Endodermal cell (in vitro differentiated cells): ENCODE data around the gene NPHP4. TPM values are rescaled to one million over a fixed set of nuclear protein-coding genes. Genes with fewer than 3 reads are reported as not detected.

Experiments
- DNase-seq: peaks from one replicate; pipeline ENCODE4 v3.0.0-alpha.2; 2017
- H3K27ac ChIP-seq: 2 replicates; pipeline ENCODE4 v1.5.1; 2013; ENCODE audit warnings: mild to moderate bottlenecking, low read depth, low read length, moderate library complexity
- H3K27me3 ChIP-seq: 2 replicates; pipeline ENCODE4 v1.6.1; 2013; ENCODE audit warnings: mild to moderate bottlenecking, low read length, moderate library complexity; ENCODE audit not compliant: insufficient read depth, control insufficient read depth, poor library complexity, severe bottlenecking
- H3K36me3 ChIP-seq: 2 replicates; pipeline ENCODE4 v1.7.0; 2013; ENCODE audit warnings: mild to moderate bottlenecking, low read length, moderate library complexity; ENCODE audit not compliant: control insufficient read depth, insufficient read depth
- H3K4me1 ChIP-seq: one replicate; pipeline ENCODE4 v1.7.0; 2013; ENCODE audit warnings: low read length; ENCODE audit not compliant: control insufficient read depth, insufficient read depth
- H3K4me3 ChIP-seq: 2 replicates; pipeline ENCODE4 v1.5.1; 2013; ENCODE audit warnings: mild to moderate bottlenecking, low read length, moderate library complexity
- H3K9ac ChIP-seq: 2 replicates; pipeline ENCODE4 v1.6.1; 2013; ENCODE audit warnings: mild to moderate bottlenecking, low read length, moderate library complexity; ENCODE audit not compliant: poor library complexity, severe bottlenecking; ENCODE audit errors: extremely low read depth
- H3K9me3 ChIP-seq: 2 replicates; pipeline ENCODE4 v1.6.1; 2013; ENCODE audit warnings: mild to moderate bottlenecking, low read length, moderate library complexity; ENCODE audit not compliant: control insufficient read depth
- H3K27ac Mint-ChIP-seq: 2 replicates; pipeline ENCODE4 v1.8.0; 2020; ENCODE audit warnings: mixed read lengths
- H3K27me3 Mint-ChIP-seq: 2 replicates; pipeline ENCODE4 v1.8.0; 2021; ENCODE audit warnings: mild to moderate bottlenecking, mixed read lengths; ENCODE audit not compliant: insufficient read depth
- H3K36me3 Mint-ChIP-seq: 2 replicates; pipeline ENCODE4 v1.8.0; 2020; ENCODE audit warnings: low read depth, mixed read lengths
- H3K4me1 Mint-ChIP-seq: 2 replicates; pipeline ENCODE4 v1.8.0; 2020; ENCODE audit warnings: mixed read lengths
- H3K4me3 Mint-ChIP-seq: 2 replicates; pipeline ENCODE4 v1.8.0; 2020; ENCODE audit warnings: mild to moderate bottlenecking, moderate library complexity, mixed read lengths
- H3K9me3 Mint-ChIP-seq: 2 replicates; pipeline ENCODE4 v1.8.0; 2020; ENCODE audit warnings: mild to moderate bottlenecking, mixed read lengths
- CTCF ChIP-seq: fragments of 200-600 bp; sonication (generic); conservative IDR thresholded peaks from 2 replicates; pipeline ENCODE4 v1.5.0; 2021; ENCODE audit warnings: antibody characterized with exemption, mild to moderate bottlenecking
- WGBS, 2 experiments: methylation state at CpG; one replicate each; pipeline versions ENCODE4 v1.1.5 to v1.1.7; 2013; ENCODE audit warnings: missing lambda C conversion rate in 2 of 2, mixed read lengths in 1 of 2; ENCODE audit not compliant: insufficient coverage in 1 of 2, insufficient read length in 1 of 2; 5-methylcytosine and 5-hydroxymethylcytosine counted together
- total RNA-seq, 2 donors: library from RNA; stranded (reverse); fragmentation: NEBNext Ultra II Directional in 1 of 2; extraction: Animal tissue kit (Norgen Biotek cat#: 25700) in 1 of 2; gene quantifications; 2 replicates in 1 of 2; 3 replicates in 1 of 2; pipeline ENCODE4 v1.2.1, GENCODE V29; 2021

NPHP4 gene
- total RNA-seq, 2 donors from 2014 or later, result 19.1 to 25.4 TPM

GRCh38 chr1:5892329-5892728, 99.9 kb downstream of the NPHP4 start:
- TF ChIP-seq CTCF, result no peak
- 83 to 100% methylated on average over 2 to 8 of the region's 8 CpGs for WGBS, 2 experiments
- Histone ChIP-seq H3K4me3 (no peak overlapping the region), H3K4me1 (peaks cover 6% of the 10 kb centered on the region), H3K9ac (no peak overlapping the region), H3K27me3 (no peaks in the 10 kb centered on the region), H3K36me3 (peaks cover 4% of the 10 kb centered on the region), H3K9me3 (peaks cover 10% of the 10 kb centered on the region), H3K27ac (no peak overlapping the region)
- H3K4me3 Mint-ChIP-seq, result no peak overlapping the region
- H3K36me3 Mint-ChIP-seq, result peaks cover 29% of the 10 kb centered on the region
- peaks cover 16% of the 10 kb centered on the region for H3K4me1 Mint-ChIP-seq
- no peaks in the 10 kb centered on the region for H3K27me3 Mint-ChIP-seq
- no peak overlapping the region for H3K27ac Mint-ChIP-seq
- H3K9me3 Mint-ChIP-seq, result peaks cover 12% of the 10 kb centered on the region
- DNase-seq, result no peak

GRCh38 chr1:5891736-5892135, 100.5 kb downstream of the NPHP4 start:
- Mint-ChIP-seq H3K4me3 (no peak overlapping the region), H3K36me3 (peaks cover 29% of the 10 kb centered on the region), H3K4me1 (peaks cover 10% of the 10 kb centered on the region), H3K9me3 (peaks cover 12% of the 10 kb centered on the region), H3K27ac (peak overlapping the region; percentile 35), H3K27me3 (no peaks in the 10 kb centered on the region)
- Histone ChIP-seq H3K4me1 (peaks cover 5% of the 10 kb centered on the region), H3K4me3 (no peak overlapping the region), H3K9ac (no peak overlapping the region), H3K27ac (no peak overlapping the region), H3K27me3 (no peaks in the 10 kb centered on the region), H3K36me3 (peaks cover 4% of the 10 kb centered on the region), H3K9me3 (peaks cover 10% of the 10 kb centered on the region)
- DNase-seq, result no peak
- 93 to 96% methylated on average over 6 to 9 of the region's 9 CpGs for WGBS, 2 experiments
- no peak for TF ChIP-seq CTCF

- Mint-ChIP-seq H3K4me3 (no peak overlapping the region), H3K36me3 (peaks cover 29% of the 10 kb centered on the region), H3K27me3 (no peaks in the 10 kb centered on the region), H3K4me1 (peaks cover 5% of the 10 kb centered on the region), H3K9me3 (peaks cover 12% of the 10 kb centered on the region), H3K27ac (no peak overlapping the region)
- Histone ChIP-seq H3K9ac (no peak overlapping the region), H3K4me3 (no peak overlapping the region), H3K9me3 (peaks cover 10% of the 10 kb centered on the region), H3K27ac (no peak overlapping the region), H3K36me3 (peaks cover 4% of the 10 kb centered on the region), H3K4me1 (no peaks in the 10 kb centered on the region), H3K27me3 (no peaks in the 10 kb centered on the region)
- WGBS, 2 experiments, result 93 to 100% methylated on average over 4 to 8 of the region's 8 CpGs
- no peak for TF ChIP-seq CTCF
- no peak for DNase-seq
These were observed 101.1 kb downstream of the NPHP4 start for GRCh38 chr1:5891137-5891536.
